GM19467 (cell line): ENCODE data around the gene XYLT1.
"Not testable (repeated sequence)": the region's sequence is repeated elsewhere in the genome, so short reads cannot be mapped to it uniquely, and the experiment has no call there.

Source experiments
- ATAC-seq: cut with Tn5 transposase; IDR thresholded peaks from one replicate; pipeline ENCODE4 v1.9.1; 2021; ENCODE audit warnings: mild to moderate bottlenecking, moderate library complexity; ENCODE audit not compliant: unreplicated experiment

Gene XYLT1

DNA sequence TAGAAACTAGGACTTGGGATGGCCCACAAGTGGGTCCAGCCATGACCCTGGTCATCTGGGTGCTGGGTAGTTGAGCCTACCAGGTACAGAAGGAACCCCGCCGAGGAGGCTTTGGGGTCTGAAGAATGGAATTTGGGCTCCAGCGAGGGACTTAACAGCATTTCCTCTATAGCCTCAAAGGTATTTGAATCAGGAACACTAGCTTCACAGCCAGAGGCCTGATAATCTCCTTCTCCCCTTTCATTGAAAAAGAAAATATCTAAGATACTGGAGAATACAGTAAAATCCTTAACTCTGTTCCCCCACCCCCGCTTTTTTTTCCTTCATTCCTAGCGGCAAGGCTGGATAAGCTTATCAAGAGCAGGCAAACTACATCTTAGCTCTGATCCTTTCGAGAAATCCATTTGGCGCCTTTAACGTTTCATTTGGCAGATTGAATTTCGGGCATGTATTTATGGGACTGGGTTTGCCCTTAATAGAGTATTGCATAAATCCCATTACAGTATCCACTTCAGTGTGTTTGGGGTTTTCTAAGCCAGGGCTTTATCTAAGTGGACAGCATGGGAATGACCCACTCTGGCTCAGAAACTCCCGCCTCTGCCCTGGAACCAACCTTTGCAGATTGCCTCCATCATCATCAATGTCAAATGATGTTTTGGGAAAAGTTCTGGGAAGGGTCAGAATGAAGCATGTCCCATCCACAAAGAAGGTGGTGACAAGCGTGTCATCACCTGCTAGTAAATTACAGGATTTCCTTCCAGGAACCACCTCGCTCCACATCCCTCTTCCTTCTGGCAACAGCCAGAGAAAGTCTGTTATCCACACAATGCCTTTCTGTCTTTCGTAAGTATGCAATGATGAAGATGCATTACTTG, 36.9 kb downstream of the XYLT1 start:
- ATAC-seq, result no peak

DNA sequence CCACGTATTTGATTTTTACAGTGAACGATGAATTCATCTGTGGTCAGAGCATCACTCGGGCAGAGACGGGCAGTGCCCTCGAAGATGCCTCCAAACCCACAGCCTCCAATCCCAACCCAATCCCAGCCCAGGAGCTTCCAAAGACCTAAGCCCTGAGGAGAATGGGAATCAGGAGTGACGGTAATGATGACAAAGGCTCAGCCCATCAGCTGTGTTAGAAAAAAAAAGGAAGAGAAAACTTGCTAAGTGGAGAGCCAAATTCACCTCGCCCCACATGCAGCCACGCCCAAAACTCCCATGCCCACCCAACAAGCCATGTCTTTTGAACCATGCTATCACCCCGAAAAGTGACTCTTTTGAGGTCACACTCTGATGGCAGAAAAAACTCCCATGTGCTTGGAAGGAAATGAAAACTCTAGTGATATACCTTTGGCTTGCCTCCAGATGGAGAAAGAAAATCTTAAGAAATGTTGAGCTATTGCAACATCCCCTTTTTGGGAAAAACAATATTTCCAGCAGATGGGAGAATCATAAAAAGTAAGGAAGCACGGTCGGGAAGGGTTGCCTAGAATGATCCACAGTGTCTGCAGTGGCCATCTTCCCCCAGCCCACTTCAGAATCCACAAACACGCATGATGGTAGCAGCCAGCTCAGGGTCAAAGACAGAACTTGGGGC, 37.7 kb downstream of the XYLT1 start:
- no peak for ATAC-seq

GRCh38 chr16:17431968-17432625, 38.7 kb downstream of the XYLT1 start:
- ATAC-seq, result no peak

- ATAC-seq, result no peak
Observed at GRCh38 chr16:17431012-17431411, 39.7 kb downstream of the XYLT1 start.

GRCh38 chr16:17426451-17426850, 44.3 kb downstream of the XYLT1 start:
- no peak for ATAC-seq

DNA sequence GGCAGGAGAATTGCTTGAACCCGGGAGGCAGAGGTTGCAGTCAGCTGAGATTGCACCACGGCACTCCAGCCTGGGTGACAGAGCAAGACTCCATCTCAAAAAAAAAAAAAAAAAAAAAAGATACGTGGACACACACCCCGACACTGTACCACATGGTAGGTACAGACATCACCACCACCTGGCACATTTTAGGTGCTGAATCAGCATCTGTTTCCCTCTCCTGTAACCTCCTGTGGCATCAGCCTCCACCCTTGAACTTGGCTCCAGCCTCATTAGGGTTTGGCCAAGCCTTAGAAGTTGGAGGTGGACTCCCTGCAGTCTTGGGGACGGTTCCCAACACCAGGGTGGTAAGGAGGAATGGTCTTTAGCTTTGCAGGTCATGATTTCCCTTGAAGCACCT, 46.0 kb downstream of the XYLT1 start:
- no peak for ATAC-seq

DNA sequence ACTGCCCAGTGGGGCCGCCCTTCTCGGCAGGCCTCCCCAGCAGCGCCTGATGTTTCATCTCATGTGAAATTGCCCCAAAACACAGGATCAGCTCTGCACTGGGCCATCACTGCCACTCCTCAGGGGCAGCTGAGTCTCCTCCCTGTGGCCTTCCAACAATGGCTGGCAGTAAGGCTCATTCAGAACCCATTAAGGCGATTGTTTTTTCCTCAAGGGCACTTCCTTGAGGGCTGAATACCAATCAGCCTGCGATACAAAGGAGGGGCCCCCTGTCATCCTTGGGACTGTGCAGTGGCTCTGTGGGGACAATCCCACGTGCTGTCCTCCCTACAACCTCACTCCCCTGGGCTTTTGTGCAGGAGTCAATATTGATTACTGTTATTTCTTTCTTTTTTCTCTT, 47.5 kb downstream of the XYLT1 start:
- no peak for ATAC-seq

GRCh38 chr16:17420816-17421215, 49.9 kb downstream of the XYLT1 start:
- no peak for ATAC-seq

DNA sequence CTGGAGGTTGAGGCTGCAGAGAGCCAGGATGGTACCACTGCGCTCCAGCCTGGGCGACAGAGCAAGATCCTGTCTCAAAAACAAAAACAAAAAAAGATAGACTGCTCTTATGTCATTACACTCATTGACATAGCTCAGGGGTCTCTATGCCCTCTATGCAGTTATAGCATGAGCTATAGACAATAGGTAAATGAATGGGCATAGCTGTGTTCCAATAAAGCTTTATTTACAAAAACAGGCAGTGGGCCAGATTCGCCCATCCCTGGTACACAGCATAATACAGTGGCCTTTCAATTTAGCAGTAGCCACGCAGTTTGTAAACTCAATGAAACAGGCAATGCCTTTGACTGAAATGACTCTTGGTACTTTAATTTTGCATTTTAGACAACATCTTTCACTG, 51.5 kb downstream of the XYLT1 start:
- no peak for ATAC-seq

DNA sequence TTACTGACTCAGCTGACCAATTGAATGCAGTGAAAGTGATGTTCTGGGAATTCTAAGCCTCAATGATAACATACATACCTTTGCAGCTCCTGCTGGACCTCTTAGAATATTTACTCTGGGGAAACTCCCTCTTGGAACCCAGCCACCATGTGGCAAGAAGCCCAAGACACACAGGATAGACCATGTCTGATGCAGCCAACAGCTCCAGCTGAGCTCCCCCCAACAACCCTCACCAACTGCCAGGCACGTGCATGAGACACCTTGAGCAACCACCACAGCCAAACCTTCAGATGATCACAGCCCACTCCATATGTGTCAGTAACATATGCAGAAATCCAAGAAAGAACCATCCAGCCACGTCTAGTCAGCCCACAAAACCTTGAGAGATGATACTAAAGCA, 53.0 kb downstream of the XYLT1 start:
- no peak for ATAC-seq

DNA sequence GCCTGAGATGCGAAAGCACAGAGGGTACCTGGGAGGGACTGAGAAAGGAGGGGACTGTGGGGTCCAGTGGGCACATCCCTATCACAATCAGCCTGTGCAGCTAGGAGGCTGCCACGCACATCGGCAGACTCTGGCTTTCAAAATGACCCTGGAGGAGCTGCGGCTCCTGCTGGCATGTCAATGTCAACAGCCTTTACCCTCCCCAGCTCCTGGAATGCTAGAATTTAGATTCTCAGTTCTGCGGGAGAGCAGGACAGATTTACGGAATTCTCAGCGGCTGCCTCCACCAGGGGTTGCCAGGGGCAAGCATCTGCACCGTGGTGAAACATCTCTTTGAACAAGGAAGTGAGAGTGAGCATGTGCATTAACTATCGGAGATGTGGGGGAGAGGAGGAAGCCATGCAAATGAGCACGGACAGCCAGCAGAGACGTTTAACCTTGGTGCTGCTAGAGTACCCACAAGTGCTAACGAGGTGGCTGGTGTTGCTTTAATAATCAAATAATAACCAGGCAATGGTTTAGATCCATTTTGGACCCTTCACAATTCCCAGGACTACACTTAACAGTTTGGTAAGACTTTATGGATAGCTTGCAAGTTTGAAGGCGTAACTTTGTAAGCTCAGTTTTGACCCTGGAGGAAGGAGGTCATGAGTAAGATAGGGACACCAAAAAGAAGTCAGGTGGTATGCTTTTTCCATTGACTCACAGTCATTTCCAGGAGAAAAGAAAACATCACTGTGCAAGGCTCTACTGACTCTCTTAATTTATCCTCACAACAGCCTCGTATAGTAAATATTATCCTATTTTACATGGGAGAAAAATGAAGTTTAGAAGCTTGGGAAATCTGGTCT, 54.1 kb downstream of the XYLT1 start:
- peak; percentile 86 for ATAC-seq

DNA sequence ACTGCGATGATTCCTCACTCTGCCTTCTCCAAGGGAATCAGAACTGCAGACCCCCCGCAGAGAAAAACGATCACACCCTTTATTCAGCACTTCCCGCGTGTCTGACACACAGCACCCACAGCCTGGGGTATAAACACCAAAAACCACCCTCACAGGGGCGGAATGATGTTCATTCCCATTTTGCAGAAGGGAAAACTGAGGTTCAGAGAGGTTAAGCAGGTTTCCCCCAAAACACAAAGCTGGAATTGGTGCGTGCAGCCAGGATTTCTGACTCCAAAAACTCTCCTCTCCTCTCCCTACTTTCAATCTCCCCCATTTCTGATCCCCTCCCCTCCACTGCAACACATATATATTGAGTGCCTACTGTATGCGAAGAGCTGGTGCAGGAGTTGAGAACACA, 55.8 kb downstream of the XYLT1 start:
- ATAC-seq, result no peak

DNA sequence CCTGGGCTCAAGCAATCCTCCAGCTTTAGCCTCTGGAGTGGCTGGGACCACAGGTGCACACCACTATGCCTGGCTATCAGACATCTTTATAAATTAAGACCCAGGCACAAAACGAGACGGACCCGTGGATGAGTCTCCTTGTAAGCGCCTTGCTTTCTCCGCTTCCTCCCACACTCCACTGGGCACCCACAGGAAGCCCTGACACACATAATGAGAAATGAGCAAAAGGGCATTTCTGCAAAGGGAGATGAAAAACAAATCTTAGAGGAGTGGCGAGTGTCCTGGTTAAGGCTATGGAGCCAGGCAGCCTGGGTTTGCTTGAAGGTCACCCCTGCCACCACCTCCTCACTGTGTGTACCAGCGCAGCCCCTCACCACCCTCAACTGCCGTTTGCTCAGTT, 56.3 kb downstream of the XYLT1 start:
- no peak for ATAC-seq

DNA sequence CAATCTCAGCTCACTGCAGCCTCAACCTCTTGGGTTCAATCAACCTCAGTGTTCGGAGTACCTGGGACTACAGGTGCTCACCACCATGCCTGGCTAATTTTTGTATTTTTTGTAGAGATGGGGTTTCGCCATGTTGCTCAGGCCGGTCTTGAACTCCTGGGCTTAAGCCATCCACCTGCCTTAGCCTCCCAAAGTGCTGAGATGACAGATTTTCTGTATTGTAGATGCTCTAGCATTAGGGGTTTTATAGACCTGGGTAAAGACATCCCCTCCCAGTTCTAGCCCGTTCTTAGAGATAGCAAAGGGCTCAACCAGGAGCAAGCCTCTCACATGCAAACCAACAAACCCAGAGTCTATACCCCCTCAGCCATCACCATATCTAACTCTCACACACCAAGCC, 57.3 kb downstream of the XYLT1 start:
- ATAC-seq, result no peak

- no peak for ATAC-seq
Observed at GRCh38 chr16:17412791-17413190, 58.0 kb downstream of the XYLT1 start.

GRCh38 chr16:17412221-17412620, 58.5 kb downstream of the XYLT1 start:
- ATAC-seq, result no peak

- no peak for ATAC-seq
Observed at GRCh38 chr16:17411263-17411662, 59.5 kb downstream of the XYLT1 start.

DNA sequence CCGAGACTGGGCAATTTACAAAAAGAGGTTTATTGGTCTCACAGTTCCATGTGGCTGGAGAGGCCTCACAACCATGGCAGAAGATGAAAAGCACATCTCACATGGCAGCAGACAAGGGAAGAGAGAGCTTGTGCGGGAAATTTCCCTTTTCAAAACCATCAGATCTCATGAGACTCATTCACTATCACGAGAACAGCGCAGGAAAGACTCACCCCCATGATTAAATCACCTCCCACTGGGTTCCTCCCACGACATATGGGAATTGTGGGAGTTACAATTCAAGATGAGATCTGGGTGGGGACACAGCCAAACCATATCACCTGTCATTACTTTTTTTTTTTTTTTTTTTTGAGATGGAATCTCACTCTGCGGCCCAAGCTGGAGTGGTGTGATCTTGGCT, 60.4 kb downstream of the XYLT1 start:
- not testable (repeated sequence) for ATAC-seq

DNA sequence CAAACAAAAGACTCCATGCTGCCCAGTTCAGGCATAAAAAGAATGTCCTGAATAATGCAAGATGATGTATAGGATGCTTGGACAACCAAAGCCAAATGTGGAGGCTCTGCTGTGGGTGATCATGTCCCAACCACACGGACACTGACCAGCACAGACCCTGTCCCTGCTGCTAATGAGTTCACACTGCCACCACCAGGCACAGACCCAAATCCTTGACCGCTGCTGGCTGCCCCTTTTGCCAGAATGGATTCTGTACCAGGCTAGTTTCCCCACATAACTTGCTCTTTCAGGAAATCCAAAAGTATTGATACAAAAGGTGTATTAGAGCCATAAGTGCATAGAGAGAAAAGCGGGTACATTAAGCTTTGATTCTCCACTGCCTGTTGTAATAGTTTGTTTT, 60.9 kb downstream of the XYLT1 start:
- ATAC-seq, result no peak

- peak; percentile 67 for ATAC-seq
Observed at GRCh38 chr16:17408955-17409441, 61.8 kb downstream of the XYLT1 start.

GRCh38 chr16:17408296-17408695, 62.5 kb downstream of the XYLT1 start:
- ATAC-seq, result no peak
